Lung (tissue), 12 donors: ENCODE results near the gene RNU5D-1. TPM values are rescaled to one million over a fixed set of nuclear protein-coding genes. Genes with fewer than 3 reads are reported as not detected.

ENCODE experiments used
- ATAC-seq: fragments of 200-7000 bp; cut with Tn5 transposase; one replicate; pipeline ENCODE4 v1.9.1; 2020; ENCODE audit warnings: moderate number of reproducible peaks; ENCODE audit not compliant: insufficient read depth, low FRiP score
- DNase-seq, 3 donors: peaks; one replicate each; pipeline ENCODE4 v3.0.0-alpha.2; 2013 to 2017
- H3K27ac ChIP-seq, 2 donors: one replicate each; pipeline ENCODE4 v1.5.1; 2013; ENCODE audit warnings: mild to moderate bottlenecking in 2 of 2, moderate library complexity in 2 of 2, control low read depth in 1 of 2, inconsistent platforms in 1 of 2, low read depth in 1 of 2, low read length in 1 of 2
- H3K27me3 ChIP-seq, 3 donors: one replicate each; pipeline ENCODE4 v1.5.1; 2013; ENCODE audit warnings: low read length in 2 of 3; ENCODE audit not compliant: control insufficient read depth in 3 of 3, insufficient read depth in 3 of 3
- H3K36me3 ChIP-seq, 4 donors: one replicate each; pipeline ENCODE4 v1.5.1; 2013; ENCODE audit warnings: low read length in 4 of 4, mild to moderate bottlenecking in 1 of 4, moderate library complexity in 1 of 4; ENCODE audit not compliant: control insufficient read depth in 4 of 4, insufficient read depth in 4 of 4
- H3K4me1 ChIP-seq, 5 donors: one replicate each; pipeline ENCODE4 v1.5.1; 2013; ENCODE audit warnings: low read length in 5 of 5, mild to moderate bottlenecking in 2 of 5, moderate library complexity in 1 of 5; ENCODE audit not compliant: control insufficient read depth in 5 of 5, insufficient read depth in 5 of 5
- H3K4me3 ChIP-seq: one replicate; pipeline ENCODE4 v1.5.1; 2013; ENCODE audit warnings: mild to moderate bottlenecking, control low read depth, moderate library complexity
- H3K9ac ChIP-seq, 2 donors: one replicate each; pipeline ENCODE4 v1.5.1; 2013; ENCODE audit warnings: low read length in 2 of 2, control low read depth in 1 of 2; ENCODE audit not compliant: insufficient read depth in 1 of 2
- H3K9me3 ChIP-seq, 4 donors: one replicate each; pipeline ENCODE4 v1.5.1; 2013; ENCODE audit warnings: low read length in 3 of 4, mild to moderate bottlenecking in 1 of 4, moderate library complexity in 1 of 4; ENCODE audit not compliant: control insufficient read depth in 4 of 4, insufficient read depth in 3 of 4
- CTCF ChIP-seq: IDR thresholded peaks from 2 replicates; pipeline ENCODE4 v1.5.1; 2012; ENCODE audit warnings: mild to moderate bottlenecking; ENCODE audit errors: control extremely low read depth, extremely low read depth
- WGBS, 2 donors: extraction: QIAGEN DNeasy Blood & Tissue Kit; methylation state at CpG; one replicate each; pipeline ENCODE4 v1.1.7; 2013; 5-methylcytosine and 5-hydroxymethylcytosine counted together
- polyA plus RNA-seq, 2 donors: library from polyadenylated mRNA; stranded (reverse); fragments of 200-250 nt; gene quantifications; one replicate each; pipeline ENCODE4 v1.2.1, GENCODE V29; 2013
- total RNA-seq, 2 donors: library from RNA; depleted of rRNA in 1 of 2; stranded (reverse); fragments of >200 nt in 1 of 2; gene quantifications; one replicate each; pipeline ENCODE4 v1.2.1, GENCODE V29; 2014 to 2021
- donor health status: control.
- donor health status: control.
- donor health status: Bipolar disorder and iron deficiency.
- donor health status: healthy.
- donor health status: DM: yes; HTN: yes; CAD: no.

Gene RNU5D-1
- total and polyA plus RNA-seq, 4 donors = not detected

- Histone ChIP-seq H3K4me1 (peaks cover 0 to 4% (median 0%) of the 10 kb centered on the region in 5 donors), H3K9ac (no peak overlapping the region), H3K36me3 (no peaks in the 10 kb centered on the region), H3K27ac (no peak overlapping the region), H3K27me3 (no peaks in the 10 kb centered on the region), H3K4me3 (no peak overlapping the region), H3K9me3 (no peaks in the 10 kb centered on the region)
- no peak for TF ChIP-seq CTCF
- ATAC-seq (no peak), DNase-seq (no peak)
- WGBS, 2 donors = 71 to 85% methylated on average over 12 of the region's 12 CpGs
Observed at GRCh38 chr1:44688760-44689446, 42.1 kb downstream of the RNU5D-1 start.

GRCh38 chr1:44685881-44686280 lies 45.1 kb downstream of the RNU5D-1 start:
- 74 to 81% methylated on average over 8 of the region's 8 CpGs for WGBS, 2 donors
- ATAC-seq (no peak), DNase-seq (no peak)
- Histone ChIP-seq H3K36me3 (no peaks in the 10 kb centered on the region), H3K9me3 (no peaks in the 10 kb centered on the region), H3K9ac (no peak overlapping the region), H3K27ac (no peak overlapping the region), H3K4me1 (peaks cover 0 to 4% (median 0%) of the 10 kb centered on the region in 5 donors), H3K27me3 (no peaks in the 10 kb centered on the region), H3K4me3 (no peak overlapping the region)
- TF ChIP-seq CTCF = no peak

- H3K27ac ChIP-seq = no peak overlapping the region
- WGBS, 2 donors = 94 to 95% methylated on average over 4 of the region's 4 CpGs
- no peaks in the 10 kb centered on the region for H3K27me3 ChIP-seq
- no peak overlapping the region for H3K4me3 ChIP-seq
- ATAC-seq (no peak), DNase-seq (no peak)
- H3K4me1 ChIP-seq = peaks cover 0 to 4% (median 0%) of the 10 kb centered on the region in 5 donors
- no peak for TF ChIP-seq CTCF
- H3K9me3 ChIP-seq = no peaks in the 10 kb centered on the region
- no peak overlapping the region for H3K9ac ChIP-seq
- H3K36me3 ChIP-seq = no peaks in the 10 kb centered on the region
Observed at GRCh38 chr1:44685218-44685617, 45.8 kb downstream of the RNU5D-1 start.

- WGBS, 2 donors = 17 to 78% methylated on average over 1 of the region's 1 CpG
Observed at GRCh38 chr1:44684525-44684924, 46.4 kb downstream of the RNU5D-1 start.

More at GRCh38 chr1:44684525-44684924, 46.4 kb downstream of the RNU5D-1 start:
- Histone ChIP-seq H3K27ac (no peak overlapping the region), H3K27me3 (no peaks in the 10 kb centered on the region), H3K9me3 (no peaks in the 10 kb centered on the region), H3K4me1 (peaks cover 0 to 4% (median 0%) of the 10 kb centered on the region in 5 donors), H3K4me3 (no peak overlapping the region), H3K36me3 (peaks cover 0 to 3% (median 0%) of the 10 kb centered on the region in 4 donors), H3K9ac (no peak overlapping the region)
- ATAC-seq (no peak), DNase-seq (no peak)
- no peak for TF ChIP-seq CTCF
